Neural cell (in vitro differentiated cells): ENCODE measurements around the gene PRSS38. TPM values are rescaled to one million over a fixed set of nuclear protein-coding genes. Genes with fewer than 3 reads are reported as not detected.

ENCODE experiments used
- polyA plus RNA-seq: library from polyadenylated mRNA; depleted of rRNA; stranded (reverse); fragments of >200 nt; gene quantifications from 2 replicates; pipeline ENCODE4 v1.2.3, GENCODE V29; 2014

PRSS38 gene
- polyA plus RNA-seq, 1 donor from 2014 or later: not detected

Other genes starting within 250 kb of the PRSS38 start
- 17.2 and 20.4 TPM in 2 replicates for gene JMJD4, start 80.4 kb upstream of the PRSS38 start, polyA plus RNA-seq
- gene SNAP47, start 80.2 kb upstream of the PRSS38 start, polyA plus RNA-seq: 56.0 and 60.4 TPM in 2 replicates
- 0.57 and 1.4 TPM in 2 replicates for gene WNT9A, start 132.3 kb downstream of the PRSS38 start, polyA plus RNA-seq
- 0.14 TPM in 1 of 2 replicates, not detected in the other for gene WNT3A, start 191.3 kb downstream of the PRSS38 start, polyA plus RNA-seq